ENCODE data around the gene GNG2. TPM values are rescaled to one million over a fixed set of nuclear protein-coding genes. Genes with fewer than 3 reads are reported as not detected.

GNG2 gene
- total and polyA plus RNA-seq, 2 of the 8 experiments (the other 6 are each of a cell fraction or from before 2014, with no cell fraction given), result 8.2 to 17.9 TPM

- Histone ChIP-seq H2AK5ac (ENCODE audit: low read depth, low read length) (no peak overlapping the region), H3K56ac (replicated peaks; ENCODE audit: insufficient read length, low read depth, low read length) (no peak overlapping the region), H4K8ac (ENCODE audit: extremely low read depth, insufficient read depth, low read length) (no peak overlapping the region), H3K9ac (replicated peaks in 1 of 4; ENCODE audit: extremely low read depth in 1 of 4, low read depth in 3 of 4, low read length in 3 of 4) (peak overlapping the region in 1 of 4 experiments; percentile 68; a peak in 2 of 7 replicates), H3K4me1 (replicated peaks in 1 of 4; ENCODE audit: control insufficient read depth in 3 of 4, insufficient read depth in 4 of 4, low read length in 3 of 4) (peaks cover 5 to 14% (median 10%) of the 10 kb centered on the region in 4 experiments), H3K23me2 (ENCODE audit: low read depth, low read length) (peaks cover 8% of the 10 kb centered on the region), H2BK120ac (replicated peaks; ENCODE audit: low read depth, low read length) (peak overlapping the region; percentile 67), H2BK12ac (ENCODE audit: low read depth, low read length) (peak overlapping the region; percentile 95), H3K79me2 (ENCODE audit: control insufficient read depth in 1 of 2, insufficient read depth in 2 of 2, low read length in 2 of 2) (no peaks in the 10 kb centered on the region), H2BK15ac (ENCODE audit: low read length) (0 out of 2 replicates have a peak overlapping the region, but pooled peaks have one; percentile 4), H4K20me1 (replicated peaks in 1 of 2; ENCODE audit: control insufficient read depth in 1 of 2, insufficient read depth in 2 of 2, low read length in 2 of 2) (no peaks in the 10 kb centered on the region), H4K5ac (ENCODE audit: insufficient read length, low read depth, low read length) (no peak overlapping the region), H2AFZ (ENCODE audit: low read length) (no peak overlapping the region; the same call in 1 of the 2 replicates), H4K91ac (replicated peaks; ENCODE audit: insufficient read length, low read length) (peak overlapping the region; percentile 81), H2BK5ac (ENCODE audit: low read depth, low read length) (peak overlapping the region; percentile 89; the same call in 1 of the 2 replicates), H3K14ac (ENCODE audit: insufficient read length) (no peak overlapping the region), H3K4ac (replicated peaks; ENCODE audit: insufficient read length, low read depth, low read length) (peak overlapping the region; percentile 40), H2BK20ac (ENCODE audit: low read length) (0 out of 2 replicates have a peak overlapping the region, but pooled peaks have one; percentile 38), H3K4me3 (ENCODE audit: extremely low read depth in 1 of 4, insufficient read depth in 2 of 4, low read depth in 3 of 4, low read length in 4 of 4) (peak overlapping the region in 3 of 4 experiments; percentile 38 to 59 (median 45); a peak in 6 of 8 replicates), H3K9me3 (ENCODE audit: insufficient read depth in 2 of 2, low read depth in 1 of 2, low read length in 1 of 2) (no peaks in the 10 kb centered on the region), H3K27me3 (replicated peaks in 1 of 4; ENCODE audit: control insufficient read depth in 3 of 4, extremely low read depth in 1 of 4, insufficient read depth in 3 of 4, low read length in 3 of 4) (no peaks in the 10 kb centered on the region), H3K4me2 (ENCODE audit: insufficient read depth in 1 of 2, low read depth in 2 of 2, low read length in 2 of 2) (peak overlapping the region; percentile 87 to 88), H3K79me1 (ENCODE audit: low read depth, low read length) (no peaks in the 10 kb centered on the region), H3K36me3 (ENCODE audit: control insufficient read depth in 2 of 4, insufficient read depth in 4 of 4, low read length in 3 of 4) (no peaks in the 10 kb centered on the region), H3K23ac (ENCODE audit: insufficient read length) (no peak overlapping the region), H3K27ac (ENCODE audit: low read depth, low read length) (peak overlapping the region; percentile 89), H3K18ac (ENCODE audit: extremely low read depth, low read length) (peak overlapping the region; percentile 64; the same call in 1 of the 2 replicates)
- DNase-seq (ENCODE audit: low read depth in 1 of 2, low spot score in 2 of 2), result no peak
- ChIA-PET POLR2A (ENCODE audit: partially characterized antibody) (interaction anchor here (1.5 kb wide), 3 partner anchors 11 to 19 kb away, joined by 3 to 8 read pairs (median 4); partner anchors contain the start of gene GNG2), CTCF (ENCODE audit: partially characterized antibody) (interaction anchor here (0.5 to 1.1 kb wide), 3 partner anchors 9 to 1592 kb away, joined by 3 to 4 read pairs (median 3); no protein-coding TSS in a partner anchor)
- no peak for FAIRE-seq
- WGBS, 2 experiments (ENCODE audit: extremely low coverage in 1 of 2, insufficient coverage in 1 of 2, insufficient read length in 1 of 2, insufficient replicate concordance in 2 of 2, low coverage in 1 of 2, low lambda C conversion rate in 2 of 2, missing lambda C conversion rate in 1 of 2), result 73% methylated on average over 4 of the region's 4 CpGs; no CpG with 5 or more reads in 1 of the 2 experiments
- TF ChIP-seq ATF3 (IDR thresholded peaks at IDR 0.05; ENCODE audit: insufficient read depth, low read depth, low read length) (no peak), NRF1 (IDR thresholded peaks at IDR 0.05; ENCODE audit: low read depth, low read length) (no peak), RNF2 (IDR thresholded peaks at IDR 0.05; ENCODE audit: borderline replicate concordance, low read depth, low read length, missing control alignments, poor library complexity, severe bottlenecking) (no peak), RAD21 (IDR thresholded peaks at IDR 0.05 in 1 of 2, conservative IDR thresholded peaks at IDR 0.05 in 1 of 2; ENCODE audit: low read depth in 2 of 2, low read length in 2 of 2) (no peak), JUN (IDR thresholded peaks at IDR 0.05; ENCODE audit: low read depth, low read length) (no peak), USF2 (IDR thresholded peaks at IDR 0.05; ENCODE audit: low read length) (no peak), POLR2AphosphoS5 (IDR thresholded peaks at IDR 0.05; ENCODE audit: low read depth, low read length) (no peak), SRF (IDR thresholded peaks at IDR 0.05; ENCODE audit: low read depth, low read length) (no peak)
Measured at GRCh38 chr14:51847489-51847796, 13.0 kb upstream of the GNG2 start.
